Measurements from ENCODE around the gene PHACTR1.

Gene PHACTR1

GRCh38 chr6:13048113-13048512 lies 331.5 kb downstream of the PHACTR1 start:
- DNase-seq (ENCODE audit: low read depth), result no peak
- no peak overlapping the region for H3K4me3 ChIP-seq (ENCODE audit: control insufficient read depth, low read depth, low read length)
- no peak for TF ChIP-seq CTCF (IDR thresholded peaks at IDR 0.05; ENCODE audit: control insufficient read depth, insufficient read depth, low read depth, low read length, missing control alignments)

GRCh38 chr6:13049666-13050254 lies 333.2 kb downstream of the PHACTR1 start:
- no peak for DNase-seq (ENCODE audit: low read depth)
- TF ChIP-seq CTCF (IDR thresholded peaks at IDR 0.05; ENCODE audit: control insufficient read depth, insufficient read depth, low read depth, low read length, missing control alignments), result no peak
- H3K4me3 ChIP-seq (ENCODE audit: control insufficient read depth, low read depth, low read length), result no peak overlapping the region

- no peak for TF ChIP-seq CTCF (IDR thresholded peaks at IDR 0.05; ENCODE audit: control insufficient read depth, insufficient read depth, low read depth, low read length, missing control alignments)
- H3K4me3 ChIP-seq (ENCODE audit: control insufficient read depth, low read depth, low read length), result no peak overlapping the region
- DNase-seq (ENCODE audit: low read depth), result no peak
Measured at GRCh38 chr6:13053006-13053461, 336.5 kb downstream of the PHACTR1 start.

GRCh38 chr6:13058051-13058450 lies 341.5 kb downstream of the PHACTR1 start:
- H3K4me3 ChIP-seq (ENCODE audit: control insufficient read depth, low read depth, low read length), result no peak overlapping the region
- DNase-seq (ENCODE audit: low read depth), result no peak
- no peak for TF ChIP-seq CTCF (IDR thresholded peaks at IDR 0.05; ENCODE audit: control insufficient read depth, insufficient read depth, low read depth, low read length, missing control alignments)

- no peak overlapping the region for H3K4me3 ChIP-seq (ENCODE audit: control insufficient read depth, low read depth, low read length)
- no peak for TF ChIP-seq CTCF (IDR thresholded peaks at IDR 0.05; ENCODE audit: control insufficient read depth, insufficient read depth, low read depth, low read length, missing control alignments)
- DNase-seq (ENCODE audit: low read depth), result no peak
Measured at GRCh38 chr6:13059026-13059425, 342.5 kb downstream of the PHACTR1 start.

GRCh38 chr6:13063300-13063918 lies 346.8 kb downstream of the PHACTR1 start:
- H3K4me3 ChIP-seq (ENCODE audit: control insufficient read depth, low read depth, low read length), result no peak overlapping the region
- DNase-seq (ENCODE audit: low read depth), result no peak
- no peak for TF ChIP-seq CTCF (IDR thresholded peaks at IDR 0.05; ENCODE audit: control insufficient read depth, insufficient read depth, low read depth, low read length, missing control alignments)

Data from AG09309 (cell line).